GM06990 (cell line): ENCODE measurements around the gene CNTNAP2.

ENCODE experiments used
- DNase-seq: peaks from one replicate; pipeline ENCODE4 v3.0.0-alpha.2; 2011; ENCODE audit not compliant: insufficient read length; ENCODE audit errors: extremely low read depth
- H3K27me3 ChIP-seq: replicated peaks from 2 replicates; pipeline ENCODE4 v1.6.0; 2011; ENCODE audit warnings: low read length; ENCODE audit not compliant: control insufficient read depth, insufficient read depth
- H3K36me3 ChIP-seq: 2 replicates; pipeline ENCODE4 v1.5.1; 2011; ENCODE audit warnings: low read length; ENCODE audit not compliant: control insufficient read depth, insufficient read depth
- H3K4me3 ChIP-seq: replicated peaks from 2 replicates; pipeline ENCODE4 v1.5.1; 2011; ENCODE audit warnings: low read depth, mild to moderate bottlenecking, control low read depth, low read length
- CTCF ChIP-seq: IDR thresholded peaks from 2 replicates; pipeline ENCODE4 v1.5.1; 2011; ENCODE audit warnings: low read length, control low read depth, mild to moderate bottlenecking, inconsistent platforms; ENCODE audit not compliant: insufficient read depth, poor library complexity, severe bottlenecking

Gene CNTNAP2

GRCh38 chr7:146405737-146406136 is 289.1 kb downstream of the CNTNAP2 start:
- no peak for DNase-seq
- H3K4me3 ChIP-seq: no peak overlapping the region
- no peaks in the 10 kb centered on the region for H3K36me3 ChIP-seq
- no peaks in the 10 kb centered on the region for H3K27me3 ChIP-seq
- TF ChIP-seq CTCF: no peak

DNA sequence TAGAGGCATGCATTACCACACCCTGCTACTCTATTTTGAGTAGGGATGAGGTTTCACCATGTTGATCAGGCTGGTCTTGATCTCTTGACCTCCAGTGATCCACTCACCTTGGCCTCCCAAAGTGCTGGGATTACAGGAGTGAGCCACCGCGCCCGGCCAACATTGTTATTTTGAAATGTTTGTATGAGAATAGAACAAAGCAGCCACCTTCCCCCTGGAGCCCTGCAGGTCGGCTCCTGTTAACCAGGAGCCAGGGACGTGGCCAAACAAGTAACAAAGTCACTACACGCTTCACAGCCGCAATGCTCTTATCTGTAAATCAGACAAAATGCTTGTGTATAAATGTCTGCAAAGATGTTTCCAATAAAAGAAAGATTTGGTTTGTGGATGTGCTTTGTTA is 295.4 kb downstream of the CNTNAP2 start:
- Histone ChIP-seq H3K4me3 (no peak overlapping the region), H3K27me3 (no peaks in the 10 kb centered on the region), H3K36me3 (no peaks in the 10 kb centered on the region)
- DNase-seq: no peak
- no peak for TF ChIP-seq CTCF

DNA sequence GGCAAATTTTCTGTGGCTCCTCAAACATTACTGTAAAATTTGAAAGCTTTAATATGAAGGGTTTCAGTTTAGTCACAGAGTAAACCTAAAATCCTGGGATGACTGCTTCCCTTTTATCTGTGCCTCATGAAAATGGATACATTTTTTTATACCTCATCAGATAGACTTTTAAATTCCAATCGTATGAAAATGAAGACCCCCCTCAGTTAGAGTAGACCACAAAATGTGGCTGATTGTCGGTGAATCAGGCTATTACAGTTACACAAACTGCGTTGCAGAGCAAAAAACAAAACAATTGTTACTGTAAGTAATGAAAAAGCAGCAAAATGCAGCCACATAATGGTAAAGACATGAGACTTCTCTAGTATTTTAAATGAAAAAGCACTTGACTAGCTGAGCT is 296.2 kb downstream of the CNTNAP2 start:
- no peak for DNase-seq
- Histone ChIP-seq H3K27me3 (no peaks in the 10 kb centered on the region), H3K4me3 (no peak overlapping the region), H3K36me3 (no peaks in the 10 kb centered on the region)
- TF ChIP-seq CTCF: no peak

DNA sequence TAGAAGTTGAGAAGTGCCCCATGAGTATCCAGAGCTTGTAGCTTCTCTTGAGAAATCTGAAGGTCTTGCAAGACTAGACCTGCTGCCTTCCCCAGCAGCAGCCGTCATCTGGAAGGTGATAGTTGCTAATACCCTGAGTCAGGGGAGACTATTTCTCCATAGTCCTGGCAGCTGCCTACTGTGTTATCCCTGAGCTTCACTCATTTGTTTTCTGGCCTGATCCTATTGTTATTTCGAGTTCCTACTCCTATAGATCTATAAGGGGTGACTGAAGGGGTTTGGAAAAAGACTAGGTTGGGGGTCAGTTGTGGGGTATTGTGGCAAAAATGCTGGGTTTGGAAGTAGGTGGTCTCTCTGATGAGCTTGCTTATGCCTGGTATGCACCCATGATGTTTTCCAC is 297.8 kb downstream of the CNTNAP2 start:
- TF ChIP-seq CTCF: no peak
- Histone ChIP-seq H3K4me3 (no peak overlapping the region), H3K27me3 (no peaks in the 10 kb centered on the region), H3K36me3 (no peaks in the 10 kb centered on the region)
- DNase-seq: no peak

DNA sequence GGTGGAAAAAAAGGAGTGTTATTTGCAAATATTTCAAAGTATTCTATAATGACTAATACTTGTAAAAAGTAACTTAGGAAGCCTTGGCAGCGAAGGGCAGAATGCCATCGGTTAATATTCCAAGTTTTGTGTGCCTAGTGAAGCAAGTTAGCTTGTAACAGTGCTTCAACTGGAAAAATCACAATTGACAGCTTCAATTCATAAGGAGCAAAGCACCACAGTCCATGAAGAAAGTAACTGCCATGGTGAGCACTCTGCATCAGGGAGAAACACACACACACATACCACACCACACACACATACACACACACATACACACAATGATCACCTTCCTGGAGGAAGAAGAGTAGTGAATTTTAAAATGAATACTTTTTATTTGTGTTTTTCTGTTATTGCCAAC is 298.3 kb downstream of the CNTNAP2 start:
- H3K27me3 ChIP-seq: no peaks in the 10 kb centered on the region
- no peak overlapping the region for H3K4me3 ChIP-seq
- no peaks in the 10 kb centered on the region for H3K36me3 ChIP-seq
- DNase-seq: no peak
- no peak for TF ChIP-seq CTCF

DNA sequence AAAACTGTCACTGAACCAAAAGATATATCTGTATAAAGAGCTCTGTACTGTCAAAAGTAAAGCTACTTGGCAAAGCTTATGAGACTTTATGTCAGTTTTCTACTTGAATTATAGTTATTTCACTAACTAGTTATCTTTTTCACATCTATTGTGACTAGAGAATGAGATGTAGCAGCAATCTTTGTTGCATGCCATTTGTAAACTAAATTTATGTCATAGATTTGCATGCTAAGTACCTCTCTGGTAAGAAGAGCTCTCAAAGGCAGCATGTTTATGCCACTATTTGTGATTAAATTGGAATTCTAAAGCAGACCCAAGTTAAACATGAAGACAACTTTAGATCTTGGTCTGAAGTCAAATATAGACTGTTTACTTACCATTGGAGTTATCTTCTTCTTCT is 300.6 kb downstream of the CNTNAP2 start:
- no peaks in the 10 kb centered on the region for H3K36me3 ChIP-seq
- no peak for TF ChIP-seq CTCF
- DNase-seq: no peak

More for the DNA sequence above, 300.6 kb downstream of the CNTNAP2 start:
- H3K27me3 ChIP-seq: no peaks in the 10 kb centered on the region
- H3K4me3 ChIP-seq: no peak overlapping the region
